Inflammatory macrophage (primary cell): ENCODE results near the gene XPNPEP1.

Experiments
- DNase-seq, 2 donors: peaks; one replicate each; pipeline ENCODE4 v3.0.0-alpha.2; 2020 to 2022
- total RNA-seq, 18 experiments: gene quantifications; one replicate each; lab custom pipeline; 2026; ENCODE audit warnings: mixed read lengths in 6 of 18, inconsistent platforms in 2 of 18; lab: John Stamatoyannopoulos, UW

XPNPEP1 gene
- total RNA-seq = 87.7 to 146 (median 116) reads per million in 18 experiments

GRCh38 chr10:109922976-109923921 is at the start of gene XPNPEP1:
TSS of gene XPNPEP1 (minus strand) at chr10:109923511. CDS start at chr10:109923433, 78 bp downstream.
- DNase-seq = peak; percentile 90 to 95

GRCh38 chr10:109972372-109973001 is 49.2 kb upstream of the XPNPEP1 start:
- DNase-seq = no peak

- DNase-seq = no peak
Measured at GRCh38 chr10:109971634-109972033, 48.3 kb upstream of the XPNPEP1 start.

GRCh38 chr10:109969760-109970346 is 46.5 kb upstream of the XPNPEP1 start:
- DNase-seq = no peak

GRCh38 chr10:109968953-109969759 is 45.8 kb upstream of the XPNPEP1 start:
- no peak for DNase-seq

DNA sequence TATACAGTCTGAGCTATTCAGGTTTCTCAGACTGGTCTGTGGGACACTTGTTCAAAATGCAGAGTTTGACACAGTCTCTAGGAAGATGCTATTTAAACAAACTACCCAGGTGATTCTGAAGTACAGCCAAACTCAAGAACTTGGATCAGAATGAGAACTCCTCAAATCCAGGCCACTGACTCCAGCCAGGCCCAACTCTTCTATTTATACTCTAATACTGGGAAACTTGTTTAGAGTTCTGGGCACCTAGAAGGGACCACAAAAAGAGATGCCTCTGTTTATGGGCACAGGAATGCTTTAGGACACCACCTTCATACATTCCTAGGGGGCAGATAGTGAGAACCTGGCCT is 44.4 kb upstream of the XPNPEP1 start:
- DNase-seq = no peak

DNA sequence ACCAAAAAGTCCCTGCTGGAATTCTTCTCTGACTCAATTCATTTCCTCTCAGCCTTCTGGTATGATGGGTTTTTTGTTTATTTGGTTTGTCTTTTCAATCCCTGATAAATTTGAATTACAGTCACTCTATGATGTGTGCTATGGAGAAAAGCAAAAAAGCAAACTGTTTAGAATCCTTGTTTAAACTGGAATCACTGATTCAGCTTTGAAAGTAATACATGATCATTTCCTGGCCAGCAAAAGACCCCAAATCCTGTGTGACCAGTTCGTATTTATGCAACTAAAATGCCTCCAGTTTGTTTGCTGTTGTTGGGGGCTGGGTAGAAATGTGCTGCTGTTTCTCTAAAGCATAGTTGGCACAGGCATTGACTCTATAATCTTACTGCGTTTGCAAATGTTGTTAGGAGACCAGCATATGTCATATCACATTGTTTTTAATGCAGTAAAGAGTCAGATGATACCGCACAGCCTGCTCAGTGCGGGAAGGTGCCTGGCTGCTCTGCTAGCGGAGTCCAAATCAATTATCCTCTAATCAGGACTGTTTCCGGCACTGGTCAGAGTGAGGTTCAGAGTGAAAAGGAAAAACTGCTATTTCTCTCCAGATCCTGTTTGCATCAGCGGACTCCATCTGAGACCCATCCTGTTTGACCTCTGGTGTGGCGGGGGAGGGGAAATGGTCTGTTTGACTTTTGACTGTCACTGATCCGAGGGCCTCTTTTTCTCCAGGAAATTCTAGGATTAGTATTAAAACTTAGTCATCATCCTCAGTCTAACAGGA is 43.8 kb upstream of the XPNPEP1 start:
- no peak for DNase-seq

DNA sequence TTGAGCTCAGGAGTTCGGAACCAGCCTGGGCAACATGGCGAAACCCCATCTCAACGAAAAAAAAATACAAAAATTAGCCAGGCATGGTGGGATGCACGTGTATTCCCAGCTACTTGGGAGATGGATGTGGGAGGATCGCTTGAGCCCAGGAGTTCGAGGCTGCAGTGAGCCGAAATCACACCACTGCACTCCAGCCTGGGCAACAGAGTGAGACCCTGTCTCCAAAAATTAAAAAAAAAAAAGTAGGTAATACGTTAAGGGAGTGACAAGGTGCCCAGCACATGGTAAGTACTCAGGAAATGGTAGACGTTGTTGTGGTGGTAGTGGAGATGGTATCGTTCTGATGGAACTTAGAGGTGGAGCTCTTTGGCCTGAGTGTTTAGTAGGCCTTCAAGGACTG is 41.0 kb upstream of the XPNPEP1 start:
- no peak for DNase-seq

GRCh38 chr10:109963439-109963838 is 40.1 kb upstream of the XPNPEP1 start:
- no peak for DNase-seq

DNA sequence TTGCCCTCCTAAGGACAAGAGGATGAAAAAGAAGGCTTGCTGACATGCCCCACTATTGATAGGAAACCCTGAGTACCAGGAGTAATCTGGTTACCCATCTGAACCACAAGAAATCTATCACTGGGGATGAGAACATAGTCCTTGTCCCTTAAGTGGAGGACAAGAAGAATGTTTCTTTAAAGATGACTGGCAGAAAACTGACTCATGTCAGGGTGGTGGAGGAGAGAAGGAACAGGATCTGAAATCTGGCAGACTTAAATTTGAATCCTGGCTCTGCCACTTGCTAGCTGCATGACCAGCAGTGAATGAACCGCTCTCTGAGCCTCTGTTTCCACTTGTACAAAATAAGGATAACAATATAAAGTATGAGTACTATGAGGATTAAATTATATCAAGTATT is 38.9 kb upstream of the XPNPEP1 start:
- no peak for DNase-seq

GRCh38 chr10:109961174-109962001 is 38.1 kb upstream of the XPNPEP1 start:
- DNase-seq = no peak

DNA sequence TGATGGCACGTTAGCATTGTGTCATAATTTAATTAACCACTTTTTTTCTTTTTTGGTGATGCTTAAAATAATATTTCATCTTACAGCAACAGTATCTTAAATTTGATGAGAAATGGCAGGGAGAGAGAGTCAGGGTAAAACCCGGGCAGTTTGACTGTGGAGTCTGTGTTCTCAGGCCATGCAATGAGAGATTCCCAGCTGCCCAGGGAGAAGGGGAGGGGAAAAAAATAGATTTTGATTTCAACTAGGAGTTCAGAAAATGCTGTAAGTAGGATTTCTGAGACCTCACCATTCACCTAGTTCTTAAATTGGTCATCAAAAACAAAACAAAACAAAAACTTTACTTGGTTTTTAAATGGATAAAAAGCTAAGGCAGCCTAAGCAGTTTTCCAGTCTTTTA is 37.4 kb upstream of the XPNPEP1 start:
- no peak for DNase-seq

DNA sequence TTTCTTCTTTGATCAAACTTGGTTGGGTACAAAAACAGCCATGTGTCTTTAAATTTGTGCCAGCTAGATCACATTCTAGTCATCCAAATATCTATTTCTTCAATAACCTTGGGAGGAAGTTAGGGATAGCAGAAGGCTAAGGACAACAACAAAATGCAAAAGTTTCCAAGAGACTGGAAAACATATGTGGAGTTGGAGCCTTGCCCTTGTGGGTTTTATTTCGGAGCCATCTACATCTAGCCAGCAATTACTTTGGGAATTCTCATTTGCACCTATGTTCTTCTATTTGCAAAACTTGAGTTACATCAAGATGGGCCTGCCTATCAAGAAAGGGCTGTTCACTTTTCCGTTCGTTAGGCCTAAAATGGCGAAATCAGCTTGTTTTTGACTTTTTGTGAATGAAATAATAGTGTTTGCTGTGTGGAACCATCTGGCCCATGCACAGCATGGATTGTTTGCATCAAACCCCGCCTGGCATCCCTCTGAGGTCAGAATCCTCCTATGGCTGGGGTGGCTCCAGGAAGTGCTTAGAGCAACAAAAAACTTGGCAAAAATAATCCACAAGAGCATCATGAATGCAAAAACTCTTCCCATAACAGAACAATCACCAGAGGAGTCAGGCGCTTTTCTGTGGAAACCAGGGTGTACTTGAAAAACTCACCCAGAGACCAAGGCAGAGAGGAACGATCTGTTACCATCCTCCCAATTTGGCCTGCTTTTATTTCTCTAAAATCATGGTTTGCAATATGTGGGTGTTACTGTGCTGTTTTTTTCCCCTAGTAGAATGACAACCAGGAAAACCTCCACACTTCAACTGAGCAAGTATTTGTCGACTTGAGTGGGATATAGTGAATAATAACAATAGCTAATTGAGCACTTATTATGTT is 36.2 kb upstream of the XPNPEP1 start:
- no peak for DNase-seq

GRCh38 chr10:109958059-109958458 is 34.7 kb upstream of the XPNPEP1 start:
- no peak for DNase-seq

DNA sequence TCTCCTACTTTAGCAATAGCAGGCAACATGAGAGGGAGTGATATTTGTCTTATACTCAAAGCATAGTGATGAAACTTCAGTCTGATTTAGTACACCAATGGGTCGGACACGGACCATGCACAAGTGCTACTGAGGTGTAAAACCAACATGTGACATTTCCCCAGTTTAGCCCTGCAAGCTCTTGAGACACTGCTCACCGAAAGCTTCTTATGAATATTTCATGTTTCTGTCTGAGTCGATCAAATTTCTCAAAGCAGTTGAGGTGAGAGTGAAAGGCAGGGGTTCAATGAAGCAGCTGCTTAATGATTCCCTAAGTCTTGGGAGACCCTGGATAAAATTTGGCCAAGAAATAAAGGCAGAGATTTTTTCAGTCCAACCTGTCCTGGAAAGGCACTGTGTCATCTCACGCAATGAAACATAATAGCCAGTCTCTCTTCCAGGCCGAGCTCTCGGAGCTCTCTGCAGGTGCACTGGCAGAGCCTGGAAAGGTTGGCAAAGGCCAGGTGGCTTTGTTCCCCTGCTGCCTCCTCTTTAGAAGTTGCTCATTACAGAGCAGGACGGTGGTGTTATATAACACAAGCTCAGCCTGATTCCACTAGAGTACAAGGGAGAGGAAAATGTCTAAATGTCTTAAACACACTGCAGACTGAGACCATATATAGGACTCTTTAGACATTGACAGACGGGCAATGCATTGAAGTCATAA is 33.9 kb upstream of the XPNPEP1 start:
- DNase-seq = no peak

DNA sequence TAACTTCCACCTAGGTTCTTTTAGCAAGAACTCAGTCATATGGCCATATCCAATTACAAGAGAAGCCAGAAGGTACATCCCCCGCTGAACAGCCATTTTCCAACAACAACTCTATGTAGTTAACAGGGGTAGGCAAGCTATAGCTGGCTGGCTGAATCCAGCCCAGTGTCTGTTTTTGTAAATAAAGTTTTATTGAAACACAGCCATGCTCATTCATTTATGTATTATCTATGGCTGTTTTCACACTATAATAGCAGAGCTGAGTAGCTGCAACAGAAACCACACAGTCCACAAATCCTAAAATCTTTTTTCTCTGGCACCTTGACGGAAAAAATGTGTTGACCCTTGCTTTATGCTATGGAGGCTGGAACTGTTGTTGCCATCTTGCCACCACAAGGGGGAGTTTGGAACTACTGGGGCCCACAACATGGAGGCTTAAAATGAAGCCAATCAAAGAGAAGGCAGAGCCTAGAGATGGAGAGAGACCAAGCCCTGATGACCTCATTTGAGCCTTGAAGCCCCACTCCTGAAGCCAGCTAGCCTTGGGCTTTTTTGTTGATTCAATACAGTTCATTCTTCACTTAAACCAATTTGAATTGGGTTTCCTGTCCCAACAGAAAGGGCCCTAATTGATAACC is 33.3 kb upstream of the XPNPEP1 start:
- DNase-seq = peak; percentile 44 to 50

DNA sequence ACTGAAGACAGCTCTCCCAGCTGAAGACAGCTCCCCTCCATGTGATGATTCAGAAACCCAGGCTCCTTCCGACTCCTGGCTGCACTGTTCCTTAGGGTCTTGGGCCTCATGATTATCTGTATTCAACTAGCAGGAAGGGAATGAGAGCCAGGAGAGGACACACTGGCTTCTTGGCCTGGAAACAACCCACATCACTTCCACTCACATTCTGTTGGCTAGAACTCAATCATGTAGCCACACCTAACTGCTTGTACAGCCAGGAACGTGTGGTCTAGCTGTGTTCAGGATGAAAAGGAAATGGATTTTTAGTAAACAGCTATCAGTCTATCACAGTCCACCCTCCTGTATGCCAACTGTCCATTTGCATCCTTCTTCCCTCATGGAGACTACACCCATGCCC is 30.5 kb upstream of the XPNPEP1 start:
- no peak for DNase-seq

DNA sequence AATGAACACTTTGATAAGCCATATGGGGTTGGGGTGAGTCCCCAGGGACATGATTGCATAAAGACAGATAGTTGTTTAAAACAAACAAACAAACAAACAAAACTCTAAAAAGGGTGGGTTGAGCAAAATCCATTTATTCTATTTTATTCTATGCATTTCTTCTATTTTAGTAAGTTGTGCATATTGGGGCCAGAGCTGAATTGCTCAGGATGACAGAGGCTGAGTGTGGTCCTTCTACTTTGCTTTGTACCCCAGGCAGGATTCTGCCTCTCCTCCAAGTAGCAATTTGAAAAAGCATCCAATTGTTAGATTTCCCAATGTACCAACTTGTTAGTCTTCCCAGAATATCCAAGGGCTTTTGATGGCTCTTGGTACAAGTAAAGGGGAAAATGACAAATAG is 29.2 kb upstream of the XPNPEP1 start:
- no peak for DNase-seq
